Suprapubic skin (tissue), 3 donors: ENCODE measurements around the gene CYP27A1.

Source experiments
- POLR2A ChIP-seq, 2 donors: fragments of 450-650 bp; IDR thresholded peaks; one replicate each; pipeline ENCODE4 v1.6.1; 2017; ENCODE audit warnings: antibody characterized with exemption in 2 of 2, mild to moderate bottlenecking in 2 of 2, moderate library complexity in 2 of 2
- TF ChIP-seq, protein P1 (sequence below), 2 donors: fragments of 200-600 bp in 1 of 2; fragments of 450-650 bp in 1 of 2; sonication (generic) in 1 of 2; IDR thresholded peaks; one replicate each; pipeline ENCODE4 v1.5.1; 2016 to 2019; ENCODE audit warnings: antibody characterized with exemption in 2 of 2, mild to moderate bottlenecking in 1 of 2, moderate library complexity in 1 of 2

GRCh38 chr2:218811382-218811781 lies 29.4 kb downstream of the CYP27A1 start:
- TF ChIP-seq POLR2A (IDR thresholded peaks at IDR 0.05): no peak
- TF ChIP-seq, protein P1, sequence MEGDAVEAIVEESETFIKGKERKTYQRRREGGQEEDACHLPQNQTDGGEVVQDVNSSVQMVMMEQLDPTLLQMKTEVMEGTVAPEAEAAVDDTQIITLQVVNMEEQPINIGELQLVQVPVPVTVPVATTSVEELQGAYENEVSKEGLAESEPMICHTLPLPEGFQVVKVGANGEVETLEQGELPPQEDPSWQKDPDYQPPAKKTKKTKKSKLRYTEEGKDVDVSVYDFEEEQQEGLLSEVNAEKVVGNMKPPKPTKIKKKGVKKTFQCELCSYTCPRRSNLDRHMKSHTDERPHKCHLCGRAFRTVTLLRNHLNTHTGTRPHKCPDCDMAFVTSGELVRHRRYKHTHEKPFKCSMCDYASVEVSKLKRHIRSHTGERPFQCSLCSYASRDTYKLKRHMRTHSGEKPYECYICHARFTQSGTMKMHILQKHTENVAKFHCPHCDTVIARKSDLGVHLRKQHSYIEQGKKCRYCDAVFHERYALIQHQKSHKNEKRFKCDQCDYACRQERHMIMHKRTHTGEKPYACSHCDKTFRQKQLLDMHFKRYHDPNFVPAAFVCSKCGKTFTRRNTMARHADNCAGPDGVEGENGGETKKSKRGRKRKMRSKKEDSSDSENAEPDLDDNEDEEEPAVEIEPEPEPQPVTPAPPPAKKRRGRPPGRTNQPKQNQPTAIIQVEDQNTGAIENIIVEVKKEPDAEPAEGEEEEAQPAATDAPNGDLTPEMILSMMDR (IDR thresholded peaks at IDR 0.05): no peak
